Measurements from ENCODE around the gene GALNT10. TPM values are rescaled to one million over a fixed set of nuclear protein-coding genes. Genes with fewer than 3 reads are reported as not detected.

The GALNT10 gene
- total and polyA plus RNA-seq, 2 of the 4 experiments (the other 2 are of a cell fraction) = 46.2 to 67.0 TPM

DNA sequence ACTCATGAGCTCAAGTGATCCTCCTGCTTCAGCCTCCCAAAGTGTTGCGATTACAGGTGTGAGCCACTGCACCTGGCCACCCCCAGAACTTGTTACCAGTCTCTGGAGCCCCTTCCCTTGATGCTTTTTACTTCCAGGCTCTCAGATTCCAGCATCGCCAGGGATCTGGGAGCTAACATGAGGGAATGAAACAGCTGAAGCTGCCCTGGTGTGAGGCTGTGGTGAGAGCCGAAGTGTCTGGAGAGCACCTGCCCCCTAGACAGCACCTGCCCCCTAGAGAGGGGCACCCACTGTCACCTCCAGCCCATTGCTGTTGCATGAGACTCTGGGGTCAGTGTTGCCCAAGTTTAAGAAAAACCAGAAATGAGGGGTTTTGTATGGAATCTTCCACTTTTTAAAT is 131.0 kb downstream of the GALNT10 start:
- no peak overlapping the region for H2BK120ac ChIP-seq (ENCODE audit: low read depth, low read length)
- no peak overlapping the region for H2BK15ac ChIP-seq (ENCODE audit: low read depth, low read length)
- H4K91ac ChIP-seq (ENCODE audit: insufficient read depth, low read depth, low read length) = no peak overlapping the region
- peaks cover 7 to 39% of the 10 kb centered on the region in 2 experiments for H3K79me1 ChIP-seq (ENCODE audit: low read depth in 1 of 2, low read length in 2 of 2)
- DNase-seq (no peak), ATAC-seq (ENCODE audit: low read depth) (no peak)
- in situ Hi-C loops (cut with MboI; ENCODE audit: low sequenced_read_pairs) (no loop called here), intact Hi-C loops (cut with micrococcal nuclease) (no loop called here), dilution Hi-C loops (cut with HindIII; ENCODE audit: low sequenced_read_pairs, unreplicated experiment) (no loop called here)
- no peak overlapping the region for H4K5ac ChIP-seq (ENCODE audit: low read depth, low read length)
- no peaks in the 10 kb centered on the region; the same call in 1 of the 2 replicates for H4K20me1 ChIP-seq (ENCODE audit: insufficient read depth, low read length)
- peaks cover 18% of the 10 kb centered on the region for H3K9me1 ChIP-seq (ENCODE audit: insufficient read depth, low read length)
- H3K9me3 ChIP-seq (ENCODE audit: control insufficient read depth, insufficient read depth, low read length) = no peaks in the 10 kb centered on the region
- TF ChIP-seq MAFK (IDR thresholded peaks at IDR 0.05; ENCODE audit: low read depth, low read length) (no peak), CEBPB (IDR thresholded peaks at IDR 0.05; ENCODE audit: low read depth, low read length) (no peak), NFE2L2 (IDR thresholded peaks at IDR 0.05; ENCODE audit: low read depth, low read length) (no peak), RAD21 (IDR thresholded peaks at IDR 0.05; ENCODE audit: low read length) (no peak), POLR2A (IDR thresholded peaks at IDR 0.05; ENCODE audit: low read depth, low read length) (no peak), FOS (IDR thresholded peaks at IDR 0.05; ENCODE audit: low read depth, low read length) (no peak), MXI1 (IDR thresholded peaks at IDR 0.05; ENCODE audit: borderline replicate concordance, low read depth, low read length) (no peak), SMC3 (IDR thresholded peaks at IDR 0.05; ENCODE audit: low read depth, low read length) (no peak), MAZ (IDR thresholded peaks at IDR 0.05; ENCODE audit: borderline replicate concordance, low read depth, low read length) (no peak), RFX5 (IDR thresholded peaks at IDR 0.05; ENCODE audit: low read depth, low read length) (no peak), RCOR1 (IDR thresholded peaks at IDR 0.05; ENCODE audit: insufficient replicate concordance, low read length) (no peak), BHLHE40 (IDR thresholded peaks at IDR 0.05; ENCODE audit: low read depth, low read length) (no peak), CHD1 (IDR thresholded peaks at IDR 0.05; ENCODE audit: low read depth, low read length) (no peak)
- TF ChIP-seq, protein P1, sequence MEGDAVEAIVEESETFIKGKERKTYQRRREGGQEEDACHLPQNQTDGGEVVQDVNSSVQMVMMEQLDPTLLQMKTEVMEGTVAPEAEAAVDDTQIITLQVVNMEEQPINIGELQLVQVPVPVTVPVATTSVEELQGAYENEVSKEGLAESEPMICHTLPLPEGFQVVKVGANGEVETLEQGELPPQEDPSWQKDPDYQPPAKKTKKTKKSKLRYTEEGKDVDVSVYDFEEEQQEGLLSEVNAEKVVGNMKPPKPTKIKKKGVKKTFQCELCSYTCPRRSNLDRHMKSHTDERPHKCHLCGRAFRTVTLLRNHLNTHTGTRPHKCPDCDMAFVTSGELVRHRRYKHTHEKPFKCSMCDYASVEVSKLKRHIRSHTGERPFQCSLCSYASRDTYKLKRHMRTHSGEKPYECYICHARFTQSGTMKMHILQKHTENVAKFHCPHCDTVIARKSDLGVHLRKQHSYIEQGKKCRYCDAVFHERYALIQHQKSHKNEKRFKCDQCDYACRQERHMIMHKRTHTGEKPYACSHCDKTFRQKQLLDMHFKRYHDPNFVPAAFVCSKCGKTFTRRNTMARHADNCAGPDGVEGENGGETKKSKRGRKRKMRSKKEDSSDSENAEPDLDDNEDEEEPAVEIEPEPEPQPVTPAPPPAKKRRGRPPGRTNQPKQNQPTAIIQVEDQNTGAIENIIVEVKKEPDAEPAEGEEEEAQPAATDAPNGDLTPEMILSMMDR (conservative IDR thresholded peaks at IDR 0.05; ENCODE audit: low read depth, low read length) = no peak
- TF ChIP-seq, protein P2, sequence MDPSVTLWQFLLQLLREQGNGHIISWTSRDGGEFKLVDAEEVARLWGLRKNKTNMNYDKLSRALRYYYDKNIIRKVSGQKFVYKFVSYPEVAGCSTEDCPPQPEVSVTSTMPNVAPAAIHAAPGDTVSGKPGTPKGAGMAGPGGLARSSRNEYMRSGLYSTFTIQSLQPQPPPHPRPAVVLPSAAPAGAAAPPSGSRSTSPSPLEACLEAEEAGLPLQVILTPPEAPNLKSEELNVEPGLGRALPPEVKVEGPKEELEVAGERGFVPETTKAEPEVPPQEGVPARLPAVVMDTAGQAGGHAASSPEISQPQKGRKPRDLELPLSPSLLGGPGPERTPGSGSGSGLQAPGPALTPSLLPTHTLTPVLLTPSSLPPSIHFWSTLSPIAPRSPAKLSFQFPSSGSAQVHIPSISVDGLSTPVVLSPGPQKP (IDR thresholded peaks at IDR 0.05; ENCODE audit: borderline replicate concordance, low read depth, low read length) = no peak
- TF ChIP-seq, protein P3, sequence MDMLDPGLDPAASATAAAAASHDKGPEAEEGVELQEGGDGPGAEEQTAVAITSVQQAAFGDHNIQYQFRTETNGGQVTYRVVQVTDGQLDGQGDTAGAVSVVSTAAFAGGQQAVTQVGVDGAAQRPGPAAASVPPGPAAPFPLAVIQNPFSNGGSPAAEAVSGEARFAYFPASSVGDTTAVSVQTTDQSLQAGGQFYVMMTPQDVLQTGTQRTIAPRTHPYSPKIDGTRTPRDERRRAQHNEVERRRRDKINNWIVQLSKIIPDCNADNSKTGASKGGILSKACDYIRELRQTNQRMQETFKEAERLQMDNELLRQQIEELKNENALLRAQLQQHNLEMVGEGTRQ (IDR thresholded peaks at IDR 0.05; ENCODE audit: low read depth, low read length) = no peak
- H2AK9ac ChIP-seq (replicated peaks; ENCODE audit: low read depth, low read length, poor library complexity) = no peak overlapping the region
- H4K8ac ChIP-seq (ENCODE audit: low read depth in 2 of 2, low read length in 2 of 2) = no peak overlapping the region
- BruUV-seq (replicated peaks) = no TSS peak
- no CpG with 5 or more reads among the region's 3 CpGs for WGBS, 2 experiments (ENCODE audit: extremely low coverage in 2 of 2, insufficient read length in 1 of 2)
- H3K4me2 ChIP-seq (ENCODE audit: low read depth, low read length) = no peak overlapping the region
- no peak overlapping the region for H3K23ac ChIP-seq (ENCODE audit: low read depth, low read length)
- H2AFZ ChIP-seq (replicated peaks; ENCODE audit: low read length, poor library complexity) = no peak overlapping the region
- no peak overlapping the region for H2BK20ac ChIP-seq (ENCODE audit: low read depth, low read length)
- no peak overlapping the region for H3K18ac ChIP-seq (ENCODE audit: low read depth, low read length)
- H2BK5ac ChIP-seq (ENCODE audit: low read depth, low read length, poor library complexity, severe bottlenecking) = no peak overlapping the region
- no peak overlapping the region for H3K4me3 ChIP-seq (ENCODE audit: insufficient read depth, low read depth, low read length)
- H3K14ac ChIP-seq (replicated peaks; ENCODE audit: low read depth, low read length) = no peak overlapping the region
- H3K27ac ChIP-seq (ENCODE audit: insufficient read depth, low read length) = no peak overlapping the region
- ChIA-PET POLR2A (ENCODE audit: unreplicated experiment) (no interaction called here), CTCF (interaction anchor here (0.6 kb wide), 1 partner anchor 28 kb away, joined by 3 read pairs; no protein-coding TSS in a partner anchor)
- H2AK5ac ChIP-seq (ENCODE audit: low read depth, low read length) = no peak overlapping the region
- no peak overlapping the region for H3K9ac ChIP-seq (ENCODE audit: low read depth, low read length)
- peaks cover 3% of the 10 kb centered on the region; the same call in 1 of the 2 replicates for H3K4me1 ChIP-seq (ENCODE audit: control insufficient read depth, insufficient read depth, low read length)
- H3K56ac ChIP-seq (ENCODE audit: extremely low read depth, insufficient read depth, low read length) = no peak overlapping the region
- H3K27me3 ChIP-seq (ENCODE audit: control insufficient read depth, insufficient read depth, low read length) = no peaks in the 10 kb centered on the region
- no peak overlapping the region for H3K4ac ChIP-seq (ENCODE audit: low read depth, low read length)
- H3K36me3 ChIP-seq (ENCODE audit: control insufficient read depth, insufficient read depth, low read length) = peaks cover 8% of the 10 kb centered on the region

All from IMR-90 (cell line).